AG10803 (cell line): ENCODE measurements around the gene PTPN6.

Experiments
- DNase-seq: peaks from one replicate; pipeline ENCODE4 v3.0.0; 2010; ENCODE audit warnings: low read depth
- H3K4me3 ChIP-seq: 2 replicates; pipeline ENCODE4 v1.5.1; 2011; ENCODE audit warnings: mild to moderate bottlenecking, low read length, control low read depth
- TF ChIP-seq, protein P1 (sequence below): conservative IDR thresholded peaks from 2 replicates; pipeline ENCODE4 v1.5.1; 2011; ENCODE audit warnings: mild to moderate bottlenecking, low read length, control low read depth, inconsistent platforms

The PTPN6 gene

DNA sequence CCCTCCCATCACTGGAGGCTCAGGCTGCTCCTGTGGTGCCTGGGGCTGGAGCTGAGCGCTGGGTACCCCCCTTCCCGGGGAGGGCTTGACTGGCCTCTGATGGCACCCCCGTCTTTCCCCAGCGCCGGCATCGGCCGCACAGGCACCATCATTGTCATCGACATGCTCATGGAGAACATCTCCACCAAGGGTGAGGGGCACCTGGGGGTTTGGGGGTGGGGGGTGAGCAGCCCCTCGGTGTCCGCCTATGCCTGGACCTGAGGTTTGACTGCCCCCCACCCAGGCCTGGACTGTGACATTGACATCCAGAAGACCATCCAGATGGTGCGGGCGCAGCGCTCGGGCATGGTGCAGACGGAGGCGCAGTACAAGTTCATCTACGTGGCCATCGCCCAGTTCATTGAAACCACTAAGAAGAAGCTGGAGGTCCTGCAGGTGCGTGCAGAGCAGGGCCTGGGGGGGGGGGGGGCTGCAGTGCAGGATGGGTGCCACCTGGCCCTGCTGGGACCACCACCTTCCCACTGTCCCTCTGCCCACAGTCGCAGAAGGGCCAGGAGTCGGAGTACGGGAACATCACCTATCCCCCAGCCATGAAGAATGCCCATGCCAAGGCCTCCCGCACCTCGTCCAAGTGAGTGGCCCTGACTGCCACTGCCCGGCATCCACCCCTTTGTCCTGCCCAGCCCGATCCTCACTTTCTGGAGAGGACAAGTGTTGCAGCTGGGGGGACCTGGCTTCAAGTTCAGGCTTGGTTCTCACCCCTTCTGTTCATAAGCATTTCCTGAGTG, 8.8 kb downstream of the PTPN6 start:
- DNase-seq = no peak
- TF ChIP-seq, protein P1, sequence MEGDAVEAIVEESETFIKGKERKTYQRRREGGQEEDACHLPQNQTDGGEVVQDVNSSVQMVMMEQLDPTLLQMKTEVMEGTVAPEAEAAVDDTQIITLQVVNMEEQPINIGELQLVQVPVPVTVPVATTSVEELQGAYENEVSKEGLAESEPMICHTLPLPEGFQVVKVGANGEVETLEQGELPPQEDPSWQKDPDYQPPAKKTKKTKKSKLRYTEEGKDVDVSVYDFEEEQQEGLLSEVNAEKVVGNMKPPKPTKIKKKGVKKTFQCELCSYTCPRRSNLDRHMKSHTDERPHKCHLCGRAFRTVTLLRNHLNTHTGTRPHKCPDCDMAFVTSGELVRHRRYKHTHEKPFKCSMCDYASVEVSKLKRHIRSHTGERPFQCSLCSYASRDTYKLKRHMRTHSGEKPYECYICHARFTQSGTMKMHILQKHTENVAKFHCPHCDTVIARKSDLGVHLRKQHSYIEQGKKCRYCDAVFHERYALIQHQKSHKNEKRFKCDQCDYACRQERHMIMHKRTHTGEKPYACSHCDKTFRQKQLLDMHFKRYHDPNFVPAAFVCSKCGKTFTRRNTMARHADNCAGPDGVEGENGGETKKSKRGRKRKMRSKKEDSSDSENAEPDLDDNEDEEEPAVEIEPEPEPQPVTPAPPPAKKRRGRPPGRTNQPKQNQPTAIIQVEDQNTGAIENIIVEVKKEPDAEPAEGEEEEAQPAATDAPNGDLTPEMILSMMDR = no peak
- H3K4me3 ChIP-seq = no peak overlapping the region

DNA sequence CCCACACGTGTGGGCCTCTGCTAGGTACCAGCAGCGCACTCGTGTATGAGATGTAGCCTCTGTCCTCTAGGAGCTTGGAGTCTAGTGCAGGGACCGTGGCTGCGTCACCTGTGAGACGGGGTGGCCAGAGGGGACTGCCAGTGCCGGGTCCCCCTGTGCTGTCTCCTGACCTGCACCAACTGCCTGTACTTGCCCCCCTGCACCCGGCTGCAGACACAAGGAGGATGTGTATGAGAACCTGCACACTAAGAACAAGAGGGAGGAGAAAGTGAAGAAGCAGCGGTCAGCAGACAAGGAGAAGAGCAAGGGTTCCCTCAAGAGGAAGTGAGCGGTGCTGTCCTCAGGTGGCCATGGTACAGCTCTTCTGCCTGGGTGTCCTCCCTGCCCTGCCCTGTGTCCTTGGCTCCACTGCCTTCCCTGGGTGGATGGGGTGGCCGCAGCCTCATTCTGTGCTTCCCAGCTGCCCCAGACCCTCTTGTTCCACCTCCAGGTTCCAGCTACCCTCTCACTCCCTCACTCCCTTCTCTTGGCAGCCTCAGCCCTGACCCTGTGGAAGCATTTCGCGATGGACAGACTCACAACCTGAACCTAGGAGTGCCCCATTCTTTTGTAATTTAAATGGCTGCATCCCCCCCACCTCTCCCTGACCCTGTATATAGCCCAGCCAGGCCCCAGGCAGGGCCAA, 9.6 kb downstream of the PTPN6 start:
- peak; percentile 32 for DNase-seq
- TF ChIP-seq, protein P1 = peak; percentile 34
- no peak overlapping the region for H3K4me3 ChIP-seq

DNA sequence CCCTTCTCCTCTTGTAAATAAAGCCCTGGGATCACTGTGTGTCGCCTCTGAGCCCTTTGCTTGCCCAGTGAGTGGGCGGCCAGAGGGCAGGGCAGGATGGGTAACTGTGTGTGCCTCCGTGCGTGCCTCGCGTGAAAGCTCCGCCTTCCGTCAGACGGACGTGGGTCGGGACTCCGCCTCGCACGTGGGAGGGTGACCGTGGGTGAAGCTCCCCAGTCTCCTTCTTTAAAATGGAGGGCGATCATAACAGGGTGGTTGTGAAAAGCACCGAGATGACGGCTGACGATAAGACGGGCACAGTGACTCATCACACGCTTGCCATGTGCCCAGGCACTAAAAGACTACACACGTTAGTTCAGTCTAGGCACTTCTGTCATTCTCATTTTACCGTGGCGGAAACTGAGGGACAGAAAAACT, 10.1 kb downstream of the PTPN6 start:
- peak overlapping the region; percentile 33 for H3K4me3 ChIP-seq
- TF ChIP-seq, protein P1 = no peak
- peak; percentile 66 for DNase-seq

- peak; percentile 72 for DNase-seq
- H3K4me3 ChIP-seq = peak overlapping the region; percentile 33
- TF ChIP-seq, protein P1 = peak; percentile 61
Measured at GRCh38 chr12:6961695-6962284, 10.6 kb downstream of the PTPN6 start.

DNA sequence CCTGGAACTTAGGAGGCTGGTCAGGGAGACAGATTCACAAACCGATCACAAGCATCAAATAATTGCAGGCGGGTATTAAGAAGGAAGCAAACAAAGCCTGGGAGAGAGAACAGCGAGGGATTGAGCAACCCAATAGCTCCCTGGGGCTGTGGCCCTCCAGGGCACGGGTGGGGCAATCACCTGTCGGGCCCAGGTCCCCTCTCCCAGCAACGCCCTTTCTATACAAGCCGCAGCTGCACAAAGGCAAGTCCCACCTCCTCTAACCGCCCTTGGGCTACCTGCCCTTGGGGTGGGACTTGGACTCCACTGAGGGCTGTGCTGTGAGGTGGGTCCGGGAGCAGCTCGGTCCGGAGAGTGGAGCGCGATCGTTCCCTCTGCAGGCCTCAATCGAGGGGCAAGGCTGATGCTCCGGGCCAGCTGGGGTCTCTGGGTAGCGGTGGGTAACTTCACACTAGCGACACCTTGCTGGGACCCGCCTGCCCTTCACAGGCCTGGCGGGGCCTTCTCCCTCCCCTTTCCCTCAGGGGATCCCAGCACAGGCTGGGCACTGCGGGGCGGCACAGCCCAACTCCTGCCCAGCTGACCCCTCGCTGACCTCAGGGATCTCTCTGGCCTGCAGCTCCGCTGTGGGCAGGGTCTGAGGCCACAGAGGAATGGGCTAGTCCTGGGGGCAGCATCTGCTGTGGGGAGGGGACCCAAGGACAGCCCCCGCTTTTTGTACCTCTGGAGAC, 11.3 kb downstream of the PTPN6 start:
- TF ChIP-seq, protein P1 = no peak
- no peak overlapping the region for H3K4me3 ChIP-seq
- DNase-seq = no peak

DNA sequence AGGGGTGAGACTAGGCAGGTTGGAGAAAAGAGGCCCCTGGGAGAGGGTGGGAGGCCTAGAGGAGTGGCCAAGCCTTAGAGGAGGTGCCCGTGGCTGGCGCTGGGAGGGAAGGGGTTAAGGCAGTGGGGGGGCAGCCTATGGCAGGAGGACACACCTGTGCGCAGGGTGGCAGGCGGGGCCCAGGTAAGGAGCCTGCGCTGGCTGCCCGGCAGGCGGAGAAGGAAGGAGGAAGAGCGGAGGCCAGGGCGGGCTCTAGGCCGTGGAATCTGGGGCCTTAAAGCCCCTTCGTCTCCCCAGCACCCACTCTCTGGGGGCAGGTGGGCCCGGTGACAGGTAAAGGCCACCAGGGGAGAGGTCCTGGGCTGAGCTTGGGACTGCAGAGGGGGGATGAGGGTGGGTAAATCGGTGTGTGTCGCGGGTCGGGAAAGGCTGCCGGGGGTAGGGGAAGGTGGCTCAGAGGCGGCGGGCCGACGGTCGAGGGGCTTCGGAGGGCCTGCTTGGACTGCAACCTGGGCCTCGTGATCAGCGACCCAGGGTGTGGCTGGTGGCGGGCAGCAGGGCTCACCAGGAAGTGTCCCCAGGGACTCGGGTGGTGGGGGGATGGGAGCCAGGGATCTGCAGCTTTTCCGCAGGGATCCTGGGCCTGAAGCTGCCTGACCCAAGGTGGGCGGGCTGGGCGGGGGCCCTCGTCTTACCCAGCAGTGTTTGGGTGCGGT, 12.0 kb downstream of the PTPN6 start:
- DNase-seq = no peak

More for the DNA sequence above, 12.0 kb downstream of the PTPN6 start:
- TF ChIP-seq, protein P1 = no peak
- no peak overlapping the region for H3K4me3 ChIP-seq
